ENCODE measurements around the gene LGALS7B. TPM values are rescaled to one million over a fixed set of nuclear protein-coding genes. Genes with fewer than 3 reads are reported as not detected.
"Not testable (repeated sequence)": the region's sequence is repeated elsewhere in the genome, so short reads cannot be mapped to it uniquely, and the experiment has no call there.

The LGALS7B gene
- total RNA-seq, 1 experiment from 2014 or later = 3.2 TPM

- Mint-ChIP-seq H3K4me3 (ENCODE audit: low read depth, unreplicated experiment) (no peak overlapping the region), H3K27ac (ENCODE audit: unreplicated experiment) (no peak overlapping the region), H3K27me3 (ENCODE audit: unreplicated experiment) (no peaks in the 10 kb centered on the region), H3K36me3 (ENCODE audit: insufficient read depth, unreplicated experiment) (peaks cover 28% of the 10 kb centered on the region), H3K4me1 (ENCODE audit: low read depth, unreplicated experiment) (peaks cover 26% of the 10 kb centered on the region), H3K9me3 (ENCODE audit: low read depth, unreplicated experiment) (peaks cover 2% of the 10 kb centered on the region)
- no peak for DNase-seq
- TF ChIP-seq CTCF (IDR thresholded peaks at IDR 0.05; ENCODE audit: unreplicated experiment) = no peak
- intact Hi-C loops (cut with micrococcal nuclease; ENCODE audit: unreplicated experiment) = no loop called here
- CTCF ChIA-PET = no interaction called here
- no TSS peak for BruUV-seq (replicated peaks)
Observed at GRCh38 chr19:38766276-38767047, 22.5 kb upstream of the LGALS7B start.

DNA sequence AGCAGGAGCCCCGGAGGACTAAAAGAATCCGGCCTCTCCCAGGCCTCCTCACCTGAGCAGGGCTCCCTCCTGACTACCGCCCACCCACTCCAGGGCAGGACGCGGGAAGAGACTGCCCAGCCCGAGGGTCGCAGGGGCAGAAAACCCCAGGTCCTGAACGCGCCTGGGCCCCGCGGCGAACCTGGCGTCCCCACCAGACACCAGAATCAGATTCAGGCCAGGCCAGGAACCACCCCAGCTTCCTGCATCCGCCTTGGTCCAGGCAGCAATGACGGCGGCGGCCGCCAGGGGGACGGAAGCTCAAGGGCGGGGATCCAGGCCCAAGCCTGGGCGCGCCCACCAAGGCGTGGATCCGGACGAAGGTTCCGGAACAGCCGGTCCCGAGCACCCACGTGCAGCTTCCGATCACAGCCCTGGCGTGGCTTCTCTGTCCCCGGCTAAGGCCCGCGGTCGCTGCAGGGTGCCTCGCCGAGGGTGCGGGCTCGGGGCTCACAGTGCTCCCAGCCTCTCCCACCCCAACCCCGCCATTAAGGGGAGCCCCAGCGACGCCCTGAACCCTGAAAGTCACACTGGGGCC is 19.3 kb upstream of the LGALS7B start:
- TF ChIP-seq CTCF (IDR thresholded peaks at IDR 0.05; ENCODE audit: unreplicated experiment) = no peak
- no peaks in the 10 kb centered on the region for H3K36me3 Mint-ChIP-seq (ENCODE audit: insufficient read depth, unreplicated experiment)
- no peak for DNase-seq
- no peaks in the 10 kb centered on the region for H3K4me1 Mint-ChIP-seq (ENCODE audit: low read depth, unreplicated experiment)
- H3K4me3 Mint-ChIP-seq (ENCODE audit: low read depth, unreplicated experiment) = no peak overlapping the region
- no peaks in the 10 kb centered on the region for H3K27me3 Mint-ChIP-seq (ENCODE audit: unreplicated experiment)
- no peaks in the 10 kb centered on the region for H3K9me3 Mint-ChIP-seq (ENCODE audit: low read depth, unreplicated experiment)
- no peak overlapping the region for H3K27ac Mint-ChIP-seq (ENCODE audit: unreplicated experiment)
- CTCF ChIA-PET = no interaction called here
- no TSS peak for BruUV-seq (replicated peaks)
- intact Hi-C loops (cut with micrococcal nuclease; ENCODE audit: unreplicated experiment) = no loop called here

DNA sequence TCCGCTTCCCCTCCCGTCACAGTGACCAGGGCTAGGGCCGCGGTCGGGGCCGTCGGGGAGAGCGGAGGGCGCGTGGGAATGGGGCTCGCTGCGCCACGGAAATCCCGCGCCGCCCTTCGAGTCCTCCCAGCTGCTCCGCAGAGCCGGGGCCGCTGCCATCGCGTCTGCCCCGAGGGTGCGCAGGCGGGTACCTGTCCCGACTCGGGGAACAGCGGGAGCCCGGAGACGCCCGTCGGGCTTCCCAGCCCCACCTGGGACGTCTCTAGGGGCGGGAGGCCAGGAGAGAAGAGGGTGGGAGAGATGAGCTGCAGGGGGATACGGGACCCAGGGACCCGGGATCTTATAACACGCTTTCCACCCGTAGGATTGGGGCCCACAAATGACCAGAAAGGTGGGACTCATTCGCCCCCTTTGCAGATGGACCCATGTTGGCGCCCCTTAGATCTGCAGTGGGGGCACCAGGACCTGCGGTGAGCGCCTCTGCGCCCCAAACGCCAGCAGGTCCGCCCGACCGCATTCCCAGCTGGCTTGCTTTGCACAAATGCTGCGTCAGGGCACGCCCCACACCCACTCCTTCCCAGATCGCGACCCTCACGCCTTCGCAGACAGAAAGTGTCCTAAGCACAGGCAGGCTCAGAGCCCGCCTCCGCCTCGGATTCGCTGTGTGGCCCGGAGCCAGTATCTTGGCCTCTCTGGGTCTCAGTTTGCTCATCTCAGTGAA is 18.6 kb upstream of the LGALS7B start:
- intact Hi-C loops (cut with micrococcal nuclease; ENCODE audit: unreplicated experiment); BruUV-seq (replicated peaks): not testable (repeated sequence)

GRCh38 chr19:38770949-38771275 is 18.1 kb upstream of the LGALS7B start:
- H3K36me3 Mint-ChIP-seq (ENCODE audit: insufficient read depth, unreplicated experiment); intact Hi-C loops (cut with micrococcal nuclease; ENCODE audit: unreplicated experiment); BruUV-seq (replicated peaks); CTCF ChIA-PET; H3K27ac Mint-ChIP-seq (ENCODE audit: unreplicated experiment); DNase-seq; H3K9me3 Mint-ChIP-seq (ENCODE audit: low read depth, unreplicated experiment); H3K27me3 Mint-ChIP-seq (ENCODE audit: unreplicated experiment); H3K4me1 Mint-ChIP-seq (ENCODE audit: low read depth, unreplicated experiment); H3K4me3 Mint-ChIP-seq (ENCODE audit: low read depth, unreplicated experiment): not testable (repeated sequence)

More for the DNA sequence above, 18.6 kb upstream of the LGALS7B start:
- CTCF ChIA-PET; H3K27ac Mint-ChIP-seq (ENCODE audit: unreplicated experiment); H3K4me1 Mint-ChIP-seq (ENCODE audit: low read depth, unreplicated experiment); H3K4me3 Mint-ChIP-seq (ENCODE audit: low read depth, unreplicated experiment); DNase-seq; H3K36me3 Mint-ChIP-seq (ENCODE audit: insufficient read depth, unreplicated experiment); H3K9me3 Mint-ChIP-seq (ENCODE audit: low read depth, unreplicated experiment); H3K27me3 Mint-ChIP-seq (ENCODE audit: unreplicated experiment): not testable (repeated sequence)

DNA sequence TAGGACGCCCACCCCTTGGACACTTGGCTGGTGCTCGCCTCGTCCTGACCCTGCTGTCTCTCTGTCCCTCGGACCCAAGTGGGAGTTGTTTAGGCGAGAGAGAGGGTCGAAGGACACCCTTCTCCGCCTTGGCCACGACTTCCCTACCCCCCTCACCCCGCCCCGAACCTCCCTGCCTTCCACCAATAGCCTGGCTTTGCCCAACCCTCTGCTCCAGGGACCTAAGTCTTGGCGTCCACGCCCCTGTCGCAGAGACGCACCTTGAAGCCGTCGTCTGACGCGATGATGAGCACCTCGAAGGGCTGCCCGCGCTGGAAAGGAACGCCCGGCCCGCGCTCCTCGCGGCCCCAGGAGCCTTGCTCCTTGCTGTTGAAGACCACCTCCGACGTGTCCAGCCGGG is 17.4 kb upstream of the LGALS7B start:
- H3K36me3 Mint-ChIP-seq (ENCODE audit: insufficient read depth, unreplicated experiment); H3K4me1 Mint-ChIP-seq (ENCODE audit: low read depth, unreplicated experiment); H3K4me3 Mint-ChIP-seq (ENCODE audit: low read depth, unreplicated experiment); CTCF ChIA-PET; H3K9me3 Mint-ChIP-seq (ENCODE audit: low read depth, unreplicated experiment); H3K27me3 Mint-ChIP-seq (ENCODE audit: unreplicated experiment); DNase-seq; intact Hi-C loops (cut with micrococcal nuclease; ENCODE audit: unreplicated experiment); H3K27ac Mint-ChIP-seq (ENCODE audit: unreplicated experiment); BruUV-seq (replicated peaks): not testable (repeated sequence)
